Stimulated activated CD4-positive, alpha-beta T cell treated with anti-CD3 and anti-CD28 coated beads, Interleukin-2, amount 100 ng/mL, for 48 hours (primary cell): ENCODE measurements around the gene LRRC59.
A peak's percentile ranks its signal among the peaks of the same experiment; 100 is the strongest.
"Not testable (repeated sequence)": the region's sequence is repeated elsewhere in the genome, so short reads cannot be mapped to it uniquely, and the experiment has no call there.

ENCODE experiments used
- DNase-seq, 2 donors: peaks; one replicate each; pipeline ENCODE4 v3.0.0-alpha.2; 2020

Gene LRRC59

DNA sequence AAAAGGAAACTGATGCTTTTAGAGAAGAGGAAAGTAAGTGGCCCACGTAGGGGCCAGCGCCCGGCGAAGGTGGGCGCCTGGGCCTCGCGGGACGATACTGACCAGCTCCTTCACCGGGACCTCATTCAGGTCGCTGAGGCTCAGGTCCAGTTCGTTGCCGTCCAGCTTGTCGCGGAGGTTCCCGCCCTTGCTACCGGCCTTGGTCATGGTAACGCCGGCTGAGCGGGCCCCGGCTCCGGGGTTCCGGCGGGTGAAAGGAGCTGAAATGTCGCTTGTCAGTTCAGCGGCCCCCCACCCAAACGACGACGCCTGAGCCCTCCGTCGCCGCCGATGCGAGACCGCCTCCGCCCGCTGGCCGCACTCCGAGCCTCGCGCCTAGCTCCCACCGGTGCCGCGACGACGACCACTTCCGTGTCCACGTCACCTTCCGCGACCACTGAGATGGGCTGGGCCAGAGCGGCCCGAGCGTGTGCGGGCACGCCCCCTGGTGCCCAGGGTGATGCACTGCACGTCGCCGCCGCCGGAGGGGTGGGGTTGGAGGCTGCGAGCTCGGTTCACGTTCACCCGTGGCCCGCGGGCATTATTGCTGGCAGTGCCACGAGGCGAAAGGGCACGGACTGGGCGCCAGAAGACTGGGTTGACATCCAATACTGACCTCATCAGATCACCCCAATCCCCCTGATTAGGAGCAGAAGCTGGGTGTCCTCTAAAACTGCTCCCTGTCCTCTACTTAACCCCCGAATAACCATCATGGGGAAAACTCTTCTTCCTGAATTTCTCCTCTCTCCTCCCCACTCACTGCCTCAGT lies at the start of gene LRRC59:
Gene LRRC59 (minus strand): TSS at position 413 of the 808 bp plus-strand sequence. CDS start 206 bp downstream, at position 207.
- peak; percentile 95 to 98 for DNase-seq

DNA sequence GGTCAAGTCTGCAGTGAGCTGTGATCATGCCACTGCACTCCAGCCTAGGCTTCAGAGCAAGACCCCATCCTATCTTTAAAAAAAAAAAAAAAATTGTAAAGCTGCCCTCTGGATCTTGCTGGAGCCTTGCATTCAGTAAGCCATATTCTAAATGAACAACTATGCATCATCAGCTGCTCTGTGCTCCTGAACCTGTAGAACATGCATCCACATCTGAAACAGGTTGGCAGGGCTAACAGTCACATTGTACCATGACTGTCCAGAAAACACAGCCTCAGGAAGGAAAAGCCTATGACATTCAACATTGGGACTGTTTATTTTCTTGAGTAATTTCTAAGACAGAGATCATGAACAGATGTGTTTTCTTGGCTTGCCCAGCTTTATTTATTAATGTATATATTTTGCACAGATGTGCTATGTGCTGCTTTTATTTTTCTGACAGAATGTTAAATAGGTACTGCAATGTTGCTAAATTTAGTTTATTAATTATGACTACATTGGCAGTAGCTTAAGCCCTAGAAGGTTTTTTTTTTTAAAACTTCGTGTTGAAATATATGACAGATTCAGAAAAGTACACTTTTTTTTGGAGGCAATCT lies 48.5 kb upstream of the LRRC59 start:
- DNase-seq: no peak

DNA sequence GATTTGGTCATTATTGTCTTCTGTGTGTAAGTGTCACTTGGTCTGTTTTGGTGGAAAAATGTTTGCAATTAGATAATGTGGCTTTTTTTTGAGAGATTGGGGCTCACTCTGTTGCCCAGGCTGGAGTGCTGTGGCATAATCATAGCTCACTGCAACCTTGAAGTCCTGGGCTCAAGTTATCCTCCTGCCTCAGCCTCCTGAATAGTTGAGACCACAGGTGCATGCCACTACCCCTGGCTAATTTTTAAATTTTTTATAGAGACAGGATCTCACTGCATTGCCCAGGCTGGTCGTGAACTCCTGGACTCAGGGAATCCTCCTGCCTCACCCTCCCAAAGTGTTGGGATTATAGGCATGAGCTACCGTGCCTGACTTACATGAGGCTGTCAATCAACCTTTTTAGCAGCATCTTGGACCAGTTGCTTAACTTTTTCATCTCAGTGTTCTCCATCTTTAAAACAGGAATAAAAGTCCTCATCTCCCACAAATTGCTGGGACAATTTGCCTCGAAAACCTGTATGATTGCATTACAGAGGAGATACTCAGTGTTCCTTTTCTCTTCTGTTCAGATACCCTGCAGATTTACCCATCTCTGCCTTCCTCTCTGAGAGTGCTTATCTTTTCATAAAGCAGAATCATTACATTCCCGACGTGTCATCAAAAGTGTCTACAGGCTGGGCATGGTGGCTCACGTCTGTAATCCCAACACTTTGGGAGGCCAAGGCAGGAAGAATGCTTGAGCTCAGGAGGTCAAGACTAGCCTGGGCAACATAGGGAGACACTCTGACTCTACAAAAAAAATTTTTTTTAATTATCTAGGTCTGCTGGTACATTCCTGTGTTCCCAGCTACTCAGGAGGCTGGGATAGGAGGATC lies 47.8 kb upstream of the LRRC59 start:
- DNase-seq: no peak

- no peak for DNase-seq
These were observed 46.2 kb upstream of the LRRC59 start for GRCh38 chr17:50443505-50443974.

DNA sequence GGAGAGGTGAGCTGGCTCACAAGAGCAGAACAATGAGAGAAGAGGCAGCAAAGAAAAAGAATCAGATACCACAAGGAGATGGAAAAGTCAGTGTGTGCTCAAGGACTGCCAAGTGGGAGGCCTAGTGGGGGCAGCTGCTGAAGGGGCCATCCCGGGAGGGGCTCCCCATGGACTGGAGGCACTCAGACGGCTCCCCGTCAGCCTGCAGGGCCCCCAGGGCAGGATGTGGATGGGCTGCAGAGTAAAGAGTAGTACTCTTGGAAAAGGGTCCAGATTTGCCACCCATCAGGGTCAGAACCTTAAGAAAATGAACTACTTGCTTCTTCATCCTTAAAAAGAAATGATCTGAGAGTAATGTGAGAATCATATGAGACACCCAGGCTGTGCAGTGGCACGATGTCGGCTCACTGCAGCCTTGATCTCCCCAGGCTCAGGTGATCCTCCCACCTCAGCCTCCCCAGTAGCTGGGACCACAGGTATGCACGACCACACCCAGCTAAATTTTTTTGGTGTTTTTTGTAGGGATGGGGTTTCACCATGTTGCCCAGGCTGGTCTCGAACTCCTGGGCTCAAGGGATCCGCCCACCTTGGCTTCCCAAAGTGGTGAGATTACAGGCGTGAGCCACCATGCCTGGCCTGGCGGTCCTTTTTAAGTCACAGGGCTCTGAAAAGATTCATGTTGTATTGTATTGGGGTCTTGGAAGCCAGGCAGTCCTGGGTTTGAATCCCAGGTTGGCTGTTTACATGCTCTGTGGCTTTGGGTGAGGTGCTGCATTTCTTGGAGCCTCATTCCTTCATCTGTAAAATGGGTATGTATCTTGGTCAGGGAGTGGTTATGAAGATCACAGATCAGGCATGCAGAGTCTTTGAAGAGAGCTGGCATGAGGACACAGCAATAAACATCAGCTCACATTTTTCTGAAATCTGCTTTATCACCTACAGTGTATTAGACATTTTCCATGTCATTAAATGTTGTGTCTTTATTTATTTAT lies 43.8 kb upstream of the LRRC59 start:
- no peak for DNase-seq

DNA sequence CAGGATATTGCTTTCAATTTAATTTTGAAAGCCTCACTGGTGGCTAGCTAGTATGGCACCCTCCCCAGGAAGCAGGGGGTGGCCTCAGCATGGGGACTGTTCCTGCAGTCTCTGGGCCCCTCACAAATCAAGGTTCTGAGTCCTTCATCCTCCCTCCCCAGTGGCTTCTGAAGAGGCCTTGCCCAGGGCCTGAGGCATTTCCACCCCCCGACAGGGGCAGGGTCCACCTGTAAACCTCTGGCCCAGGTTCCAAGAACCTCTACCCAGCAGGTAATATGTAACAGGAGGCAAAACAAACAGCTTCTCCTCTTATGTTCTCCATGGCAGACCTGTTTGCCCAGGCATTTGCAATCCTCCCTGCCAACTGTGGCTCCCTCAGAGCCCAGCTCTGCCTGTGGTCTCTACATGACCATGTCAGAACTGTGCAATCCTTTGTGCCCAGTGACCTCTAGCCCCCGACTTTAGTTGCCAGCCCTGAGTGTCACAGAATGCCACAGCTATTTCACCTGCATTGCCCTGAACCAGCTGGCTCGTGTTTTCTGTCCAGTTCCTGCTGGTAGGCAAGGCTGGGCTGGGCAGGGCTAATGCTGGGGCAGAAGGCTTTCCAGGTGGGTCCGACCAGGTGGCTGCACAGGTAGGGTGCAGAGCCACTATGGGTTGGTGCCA lies 43.0 kb upstream of the LRRC59 start:
- DNase-seq: no peak

DNA sequence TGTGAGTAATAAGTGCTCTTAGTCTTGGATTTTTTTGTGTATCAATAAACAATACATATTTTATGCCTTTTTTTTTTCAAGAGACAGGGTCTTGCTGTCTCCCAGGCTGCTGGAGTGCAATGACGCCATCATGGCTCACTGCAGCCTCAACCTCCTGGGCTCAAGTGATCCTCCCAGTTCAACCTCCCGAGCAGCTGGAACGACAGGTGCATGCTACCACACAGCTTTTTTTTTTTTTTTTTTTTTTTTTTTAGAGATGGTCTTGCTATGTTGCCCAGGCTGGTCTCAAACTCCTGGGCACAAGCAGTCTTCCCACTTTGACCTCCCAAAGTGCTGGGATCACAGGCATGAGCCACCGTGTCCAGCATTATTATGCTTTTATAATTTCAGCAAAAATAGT lies 41.7 kb upstream of the LRRC59 start:
- DNase-seq: no peak

GRCh38 chr17:50437409-50437808 lies 40.1 kb upstream of the LRRC59 start:
- no peak for DNase-seq

GRCh38 chr17:50432125-50432762 lies 34.9 kb upstream of the LRRC59 start:
- DNase-seq: no peak

DNA sequence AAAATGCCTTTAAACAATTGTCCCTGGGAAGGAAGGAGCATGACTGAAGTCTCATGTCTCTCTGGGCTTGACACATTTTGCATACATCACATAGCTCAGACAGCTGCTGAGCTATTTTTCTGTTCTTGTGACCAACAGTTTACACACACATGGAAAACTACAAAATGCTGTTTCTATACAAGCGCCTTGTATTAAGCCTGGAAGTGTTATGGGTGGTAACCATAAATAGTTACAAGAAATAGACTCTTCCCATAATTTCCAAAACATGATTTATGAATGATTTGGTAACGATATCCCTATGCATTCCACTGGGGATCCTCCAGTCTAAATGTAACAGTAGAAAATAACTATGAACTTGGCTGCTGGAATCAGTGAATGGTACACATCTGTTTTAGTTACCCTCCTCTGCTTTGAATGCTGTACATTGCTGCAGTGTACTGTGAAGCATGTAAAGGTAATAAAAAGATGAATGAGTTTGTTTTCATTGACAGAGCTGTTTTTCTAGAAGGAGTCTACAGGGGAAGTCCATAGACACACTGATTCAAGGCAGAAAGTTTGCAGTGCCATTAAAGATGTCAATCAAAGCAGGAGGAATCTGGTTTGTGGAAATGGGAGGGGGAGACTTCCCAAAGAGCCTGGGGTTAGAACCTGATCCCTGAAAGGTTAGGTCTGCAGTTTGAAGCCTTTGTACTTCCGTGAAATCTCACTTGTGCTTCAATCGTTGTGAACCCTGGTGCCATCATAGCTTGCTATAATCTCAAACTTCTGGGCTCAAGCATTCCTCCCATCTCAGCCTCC lies 33.7 kb upstream of the LRRC59 start:
- no peak for DNase-seq

DNA sequence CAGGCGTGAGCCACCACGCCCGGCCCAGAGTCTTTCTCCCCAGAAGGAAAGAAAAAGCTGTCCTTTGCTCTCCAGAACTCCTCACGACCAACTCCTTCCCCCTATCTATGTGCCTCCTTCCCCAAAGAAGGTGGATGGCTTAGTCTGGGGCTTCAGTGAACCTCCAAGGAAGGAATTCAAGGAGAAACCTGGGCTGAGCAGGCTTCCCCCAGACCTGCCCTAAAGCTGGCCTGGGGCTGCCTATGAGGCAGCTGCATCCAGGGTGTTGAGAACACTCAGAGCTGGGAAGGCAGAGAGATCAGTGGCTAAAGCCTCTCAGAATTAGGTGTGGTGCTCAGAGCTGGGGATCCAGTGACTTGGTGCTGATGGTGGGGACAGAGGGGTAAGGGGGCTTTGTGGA lies 32.5 kb upstream of the LRRC59 start:
- no peak for DNase-seq

- DNase-seq: no peak
These were observed 31.6 kb upstream of the LRRC59 start for GRCh38 chr17:50428831-50429424.

DNA sequence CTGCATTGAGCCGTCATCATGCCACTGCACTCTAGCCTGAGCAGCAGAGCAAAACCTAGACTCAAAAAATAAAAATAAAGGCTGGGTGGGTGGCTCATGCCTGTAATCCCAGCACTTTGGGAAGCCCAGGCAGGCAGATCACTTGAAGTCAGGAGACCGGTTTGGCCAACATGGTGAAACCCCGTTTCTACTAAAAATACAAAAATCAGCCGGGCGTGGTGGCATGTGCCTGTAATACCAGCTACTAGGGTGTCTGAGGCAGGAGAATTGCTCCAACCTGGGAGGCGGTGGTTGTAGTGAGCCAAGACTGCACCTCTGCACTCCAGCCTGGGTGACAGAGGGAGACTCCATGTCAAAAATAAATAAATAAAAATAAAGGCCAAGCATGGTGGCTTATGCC lies 30.8 kb upstream of the LRRC59 start:
- not testable (repeated sequence) for DNase-seq

DNA sequence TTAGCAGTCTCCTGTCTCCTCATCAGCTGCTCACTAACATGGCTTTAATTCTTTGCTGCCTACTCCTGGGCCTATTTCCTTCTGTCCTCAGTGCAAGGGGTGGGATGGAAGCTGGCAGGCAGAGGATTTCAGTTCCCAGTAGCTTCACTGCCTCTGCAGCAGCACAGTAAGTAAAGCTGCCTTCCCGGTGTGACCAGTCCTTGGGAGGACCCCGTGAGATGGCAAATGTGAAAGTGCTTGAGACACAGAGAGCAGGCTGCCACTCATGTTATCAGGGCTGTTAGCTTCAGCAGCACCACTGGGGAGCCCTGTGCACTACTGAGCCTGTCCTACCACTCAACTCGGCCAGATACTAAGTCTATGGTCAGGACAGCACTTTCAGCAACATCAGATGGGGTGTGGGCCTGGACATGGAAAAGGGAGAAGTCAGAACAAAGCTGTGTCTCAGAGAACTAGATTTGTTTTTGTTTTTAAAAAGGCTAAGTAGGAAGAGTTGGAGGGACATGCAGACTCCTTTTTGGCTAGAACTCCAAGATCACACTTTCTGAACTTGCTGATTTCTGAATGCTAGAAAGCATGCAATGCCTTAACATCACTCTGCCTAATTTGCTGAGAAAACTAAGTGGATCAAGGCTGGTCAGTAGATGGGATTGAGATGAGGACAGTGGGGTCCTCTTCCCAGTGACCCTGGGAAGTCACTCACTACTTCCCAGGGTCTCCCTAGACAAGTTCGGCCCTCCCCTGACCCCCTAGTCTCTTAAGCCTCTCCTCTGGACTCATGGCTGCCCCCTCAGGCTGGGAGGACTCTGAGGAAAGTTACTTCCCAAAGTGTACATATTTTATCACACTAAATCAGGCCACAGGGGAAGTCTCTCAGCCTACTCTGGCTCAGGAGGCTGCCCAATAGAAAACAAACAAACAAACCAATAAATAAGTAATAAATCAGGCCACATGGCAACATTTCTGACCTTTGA lies 29.8 kb upstream of the LRRC59 start:
- peak in 1 of 2 donors; percentile 11 for DNase-seq

DNA sequence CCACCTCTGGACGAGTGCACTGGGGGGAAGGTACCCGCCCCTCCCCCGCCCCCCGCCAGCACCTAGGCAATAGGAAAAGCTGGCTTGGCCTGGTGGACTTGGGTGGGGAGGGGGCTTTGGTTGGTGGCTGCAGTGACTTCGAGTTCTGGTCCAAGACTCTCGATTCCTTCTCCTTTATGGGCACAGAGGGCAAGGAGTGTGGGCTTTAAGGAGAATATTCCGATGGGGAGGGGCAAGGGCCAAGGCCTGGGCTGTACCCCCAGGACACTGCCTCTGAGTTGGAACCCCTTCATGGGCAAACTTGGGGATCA lies 29.1 kb upstream of the LRRC59 start:
- DNase-seq: no peak

GRCh38 chr17:50425682-50426471 lies 28.6 kb upstream of the LRRC59 start, which contains the start of gene ACSF2:
Gene ACSF2, plus strand, starts transcription at chr17:50426218. Its CDS starts 44 bp downstream, at chr17:50426262.
- peak; percentile 59 to 68 for DNase-seq

GRCh38 chr17:50424996-50425681 lies 27.8 kb upstream of the LRRC59 start:
- DNase-seq: no peak
